H9 (cell line): ENCODE data around the gene OPRD1. TPM values are rescaled to one million over a fixed set of nuclear protein-coding genes. Genes with fewer than 3 reads are reported as not detected.

Experiments used
- DNase-seq: peaks from one replicate; pipeline ENCODE4 v3.0.0-alpha.2; 2017
- H2AFZ ChIP-seq: one replicate; pipeline ENCODE4 v1.6.1; 2013; ENCODE audit warnings: mild to moderate bottlenecking, low read length, control low read depth, moderate library complexity
- H2AK5ac ChIP-seq: 2 replicates; pipeline ENCODE4 v1.6.1; 2013; ENCODE audit warnings: low read length, control low read depth, mixed read lengths; ENCODE audit not compliant: insufficient read length
- H2BK120ac ChIP-seq: one replicate; pipeline ENCODE4 v1.6.1; 2013; ENCODE audit warnings: low read depth, mild to moderate bottlenecking, low read length, control low read depth, inconsistent platforms; ENCODE audit not compliant: poor library complexity, severe bottlenecking
- H2BK12ac ChIP-seq: 2 replicates; pipeline ENCODE4 v1.6.1; 2013; ENCODE audit warnings: low read length, control low read depth, mixed read lengths, low read depth; ENCODE audit not compliant: insufficient read length
- H2BK15ac ChIP-seq: 2 replicates; pipeline ENCODE4 v1.6.1; 2013; ENCODE audit warnings: low read depth, low read length, control low read depth
- H2BK20ac ChIP-seq: one replicate; pipeline ENCODE4 v1.6.1; 2013; ENCODE audit warnings: low read depth, mild to moderate bottlenecking, low read length, control low read depth, inconsistent platforms; ENCODE audit not compliant: poor library complexity, severe bottlenecking
- H2BK5ac ChIP-seq: 2 replicates; pipeline ENCODE4 v1.6.1; 2013; ENCODE audit warnings: low read length, control low read depth, mixed read lengths; ENCODE audit not compliant: insufficient read length
- H3K14ac ChIP-seq: 2 replicates; pipeline ENCODE4 v1.6.1; 2013; ENCODE audit warnings: low read length, control low read depth; ENCODE audit not compliant: insufficient read depth
- H3K18ac ChIP-seq: 2 replicates; pipeline ENCODE4 v1.6.1; 2013; ENCODE audit warnings: low read depth, mild to moderate bottlenecking, mixed read lengths, low read length, control low read depth; ENCODE audit not compliant: insufficient read length
- H3K23ac ChIP-seq: 2 replicates; pipeline ENCODE4 v1.6.1; 2013; ENCODE audit warnings: low read length, control low read depth, mixed read lengths, low read depth; ENCODE audit not compliant: insufficient read length
- H3K23me2 ChIP-seq: 2 replicates; pipeline ENCODE4 v1.6.1; 2013; ENCODE audit warnings: low read depth, mild to moderate bottlenecking, mixed read lengths, low read length, control low read depth; ENCODE audit not compliant: insufficient read length, poor library complexity, severe bottlenecking
- H3K27ac ChIP-seq: 2 replicates; pipeline ENCODE4 v1.5.1; 2013; ENCODE audit warnings: low read length, control low read depth, mixed read lengths, low read depth; ENCODE audit not compliant: insufficient read length
- H3K27me3 ChIP-seq: 2 replicates; pipeline ENCODE4 v1.6.1; 2013; ENCODE audit warnings: low read length, control low read depth, inconsistent platforms; ENCODE audit not compliant: insufficient read depth
- H3K4ac ChIP-seq: 2 replicates; pipeline ENCODE4 v1.6.1; 2013; ENCODE audit warnings: low read depth, mild to moderate bottlenecking, control low read depth, inconsistent platforms, low read length, moderate library complexity
- H3K4me1 ChIP-seq: 2 replicates; pipeline ENCODE4 v1.6.1; 2013; ENCODE audit warnings: low read length, control low read depth, inconsistent platforms; ENCODE audit not compliant: insufficient read depth
- H3K4me2 ChIP-seq: 2 replicates; pipeline ENCODE4 v1.6.1; 2013; ENCODE audit warnings: low read length, control low read depth, mixed read lengths; ENCODE audit not compliant: insufficient read length, insufficient read depth
- H3K56ac ChIP-seq: 2 replicates; pipeline ENCODE4 v1.6.1; 2013; ENCODE audit warnings: low read depth, mild to moderate bottlenecking, mixed read lengths, low read length, control low read depth; ENCODE audit not compliant: insufficient read length
- H3K79me1 ChIP-seq: 2 replicates; pipeline ENCODE4 v1.6.1; 2013; ENCODE audit warnings: low read depth, mild to moderate bottlenecking, moderate library complexity, low read length, control low read depth, inconsistent platforms; ENCODE audit not compliant: insufficient read depth, poor library complexity, severe bottlenecking
- H3K79me2 ChIP-seq: 2 replicates; pipeline ENCODE4 v1.6.1; 2013; ENCODE audit warnings: low read length, control low read depth, inconsistent platforms; ENCODE audit not compliant: insufficient read depth
- H3K9ac ChIP-seq: 2 replicates; pipeline ENCODE4 v1.6.1; 2013; ENCODE audit warnings: low read length, control low read depth, mixed read lengths; ENCODE audit not compliant: insufficient read length; ENCODE audit errors: extremely low read depth
- H3K9me3 ChIP-seq: one replicate; pipeline ENCODE4 v1.6.1; 2013; ENCODE audit warnings: low read depth, low read length, inconsistent platforms; ENCODE audit not compliant: control insufficient read depth
- H3T11ph ChIP-seq: one replicate; pipeline ENCODE4 v1.6.1; 2013; ENCODE audit warnings: mild to moderate bottlenecking, low read length, control low read depth, inconsistent platforms
- H4K20me1 ChIP-seq: one replicate; pipeline ENCODE4 v1.6.1; 2013; ENCODE audit not compliant: control insufficient read depth, insufficient read length, insufficient read depth
- H4K5ac ChIP-seq: 2 replicates; pipeline ENCODE4 v1.6.1; 2013; ENCODE audit warnings: low read depth, mild to moderate bottlenecking, mixed read lengths, low read length, control low read depth; ENCODE audit not compliant: insufficient read length
- H4K8ac ChIP-seq: replicated peaks from 2 replicates; pipeline ENCODE4 v1.6.1; 2013; ENCODE audit warnings: low read length, control low read depth, mixed read lengths, low read depth; ENCODE audit not compliant: insufficient read length
- H4K91ac ChIP-seq: 2 replicates; pipeline ENCODE4 v1.6.1; 2013; ENCODE audit warnings: low read depth, mild to moderate bottlenecking, moderate library complexity, mixed read lengths, low read length, control low read depth; ENCODE audit not compliant: insufficient read length
- H3K27ac Mint-ChIP-seq, 3 experiments: 2 replicates in 2 of 3; 3 replicates in 1 of 3; pipeline ENCODE4 v1.8.0; 2020 to 2021; ENCODE audit warnings: mixed read lengths in 3 of 3, mild to moderate bottlenecking in 1 of 3, moderate library complexity in 1 of 3
- H3K27me3 Mint-ChIP-seq: 2 replicates; pipeline ENCODE4 v1.8.0; 2021; ENCODE audit warnings: low read depth, mild to moderate bottlenecking, moderate library complexity, mixed read lengths
- H3K36me3 Mint-ChIP-seq, 3 experiments: 2 replicates in 2 of 3; 3 replicates in 1 of 3; pipeline ENCODE4 v1.8.0; 2020 to 2021; ENCODE audit warnings: low read depth in 3 of 3, mixed read lengths in 3 of 3; ENCODE audit not compliant: insufficient read depth in 1 of 3
- H3K4me1 Mint-ChIP-seq, 2 experiments: 2 replicates each; pipeline ENCODE4 v1.8.0; 2020; ENCODE audit warnings: mixed read lengths in 2 of 2
- H3K4me3 Mint-ChIP-seq, 2 experiments: 2 replicates in 1 of 2; 3 replicates in 1 of 2; pipeline ENCODE4 v1.8.0; 2020 to 2021; ENCODE audit warnings: mild to moderate bottlenecking in 2 of 2, mixed read lengths in 2 of 2, moderate library complexity in 1 of 2
- H3K9me3 Mint-ChIP-seq, 2 experiments: 2 replicates in 1 of 2; 3 replicates in 1 of 2; pipeline ENCODE4 v1.8.0; 2020; ENCODE audit warnings: mild to moderate bottlenecking in 2 of 2, mixed read lengths in 2 of 2, moderate library complexity in 1 of 2
- WGBS: extraction: QIAGEN DNeasy Blood & Tissue Kit; methylation state at CpG from one replicate; pipeline ENCODE4 v1.1.7; 2013; ENCODE audit warnings: missing lambda C conversion rate, low lambda C conversion rate, mixed read lengths; ENCODE audit not compliant: insufficient read length; ENCODE audit errors: extremely low coverage; 5-methylcytosine and 5-hydroxymethylcytosine counted together
- total RNA-seq: library from RNA; stranded (reverse); gene quantifications from 2 replicates; pipeline ENCODE4 v1.2.1, GENCODE V29; 2021
- TF ChIP-seq, protein P1 (sequence below): fragments of 200-600 bp; sonication (generic); conservative IDR thresholded peaks from 3 replicates; pipeline ENCODE4 v1.8.0; 2021; ENCODE audit warnings: antibody characterized with exemption, mild to moderate bottlenecking

Gene OPRD1
- total RNA-seq, 1 experiment from 2014 or later = 1.8 TPM

GRCh38 chr1:28893403-28894102 lies 81.6 kb downstream of the OPRD1 start:
- Mint-ChIP-seq H3K27me3 (peaks cover 4% of the 10 kb centered on the region), H3K27ac (peak overlapping the region in 1 of 3 experiments; percentile 47; a peak in 1 of 7 replicates), H3K36me3 (no peaks in the 10 kb centered on the region), H3K9me3 (no peaks in the 10 kb centered on the region), H3K4me1 (peaks cover 12 to 17% of the 10 kb centered on the region in 2 experiments), H3K4me3 (peak overlapping the region in 1 of 2 experiments; percentile 45; a peak in 1 of 5 replicates)
- no peak overlapping the region for H3K4ac ChIP-seq
- H2BK120ac ChIP-seq = no peak overlapping the region
- no peak overlapping the region for H3K18ac ChIP-seq
- H2BK15ac ChIP-seq = no peak overlapping the region
- no peak overlapping the region for H2BK20ac ChIP-seq
- H3K56ac ChIP-seq = no peak overlapping the region
- WGBS = no CpG with 5 or more reads among the region's 8 CpGs
- H4K91ac ChIP-seq = no peak overlapping the region
- H4K20me1 ChIP-seq = no peaks in the 10 kb centered on the region
- H3K27me3 ChIP-seq = no peaks in the 10 kb centered on the region
- no peak overlapping the region for H3K9ac ChIP-seq
- H4K8ac ChIP-seq = no peak overlapping the region
- no peak overlapping the region for H3K27ac ChIP-seq
- no peak overlapping the region for H2AK5ac ChIP-seq
- H3K23ac ChIP-seq = no peak overlapping the region
- H3K4me2 ChIP-seq = no peak overlapping the region
- H3K23me2 ChIP-seq = no peaks in the 10 kb centered on the region
- H3K79me2 ChIP-seq = no peaks in the 10 kb centered on the region
- H2BK5ac ChIP-seq = no peak overlapping the region
- H2AFZ ChIP-seq = no peak overlapping the region
- no peaks in the 10 kb centered on the region for H3K9me3 ChIP-seq
- H3K4me1 ChIP-seq = no peaks in the 10 kb centered on the region
- DNase-seq = peak; percentile 64
- H3K79me1 ChIP-seq = no peaks in the 10 kb centered on the region
- H3T11ph ChIP-seq = no peak overlapping the region
- no peak overlapping the region for H2BK12ac ChIP-seq
- no peak overlapping the region for H4K5ac ChIP-seq
- TF ChIP-seq, protein P1, sequence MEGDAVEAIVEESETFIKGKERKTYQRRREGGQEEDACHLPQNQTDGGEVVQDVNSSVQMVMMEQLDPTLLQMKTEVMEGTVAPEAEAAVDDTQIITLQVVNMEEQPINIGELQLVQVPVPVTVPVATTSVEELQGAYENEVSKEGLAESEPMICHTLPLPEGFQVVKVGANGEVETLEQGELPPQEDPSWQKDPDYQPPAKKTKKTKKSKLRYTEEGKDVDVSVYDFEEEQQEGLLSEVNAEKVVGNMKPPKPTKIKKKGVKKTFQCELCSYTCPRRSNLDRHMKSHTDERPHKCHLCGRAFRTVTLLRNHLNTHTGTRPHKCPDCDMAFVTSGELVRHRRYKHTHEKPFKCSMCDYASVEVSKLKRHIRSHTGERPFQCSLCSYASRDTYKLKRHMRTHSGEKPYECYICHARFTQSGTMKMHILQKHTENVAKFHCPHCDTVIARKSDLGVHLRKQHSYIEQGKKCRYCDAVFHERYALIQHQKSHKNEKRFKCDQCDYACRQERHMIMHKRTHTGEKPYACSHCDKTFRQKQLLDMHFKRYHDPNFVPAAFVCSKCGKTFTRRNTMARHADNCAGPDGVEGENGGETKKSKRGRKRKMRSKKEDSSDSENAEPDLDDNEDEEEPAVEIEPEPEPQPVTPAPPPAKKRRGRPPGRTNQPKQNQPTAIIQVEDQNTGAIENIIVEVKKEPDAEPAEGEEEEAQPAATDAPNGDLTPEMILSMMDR = peak; percentile 69
- H3K14ac ChIP-seq = no peak overlapping the region
